ENCODE results near the gene C5orf58. TPM values are rescaled to one million over a fixed set of nuclear protein-coding genes. Genes with fewer than 3 reads are reported as not detected.

Gene C5orf58
- total RNA-seq, 1 donor from 2014 or later = not detected

DNA sequence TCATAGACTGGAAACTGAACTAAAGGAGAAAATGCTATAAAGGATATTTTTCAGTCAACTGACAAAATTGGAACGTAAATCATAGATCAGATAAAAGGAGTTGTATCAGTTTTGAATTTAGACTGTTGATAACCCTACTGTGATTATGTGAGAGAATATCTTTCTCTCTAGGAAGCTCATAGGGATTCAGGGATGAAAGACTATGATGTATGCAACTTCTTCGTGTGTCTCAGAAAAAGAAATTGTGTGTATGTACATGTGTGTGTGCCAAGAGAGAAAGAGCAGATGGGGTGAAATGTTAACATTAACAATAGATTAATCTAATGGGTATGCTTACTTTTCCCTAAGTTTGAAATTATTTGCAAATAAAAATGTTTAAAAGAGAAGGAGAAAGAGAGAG, 30.7 kb upstream of the C5orf58 start:
- Histone ChIP-seq H3K36me3 (no peaks in the 10 kb centered on the region), H3K27ac (no peak overlapping the region), H3K4me1 (no peaks in the 10 kb centered on the region), H3K4me3 (no peak overlapping the region), H3K27me3 (no peaks in the 10 kb centered on the region), H3K9me3 (no peaks in the 10 kb centered on the region)
- DNase-seq (ENCODE audit: extremely low spot score in 2 of 2) = no peak
- intact Hi-C loops (cut with DNase I) = no loop called here
- TF ChIP-seq POLR2A (IDR thresholded peaks at IDR 0.05) (no peak), POLR2AphosphoS5 (IDR thresholded peaks at IDR 0.05; ENCODE audit: insufficient read depth in 1 of 2, low read depth in 1 of 2) (no peak)
- TF ChIP-seq, protein P1, sequence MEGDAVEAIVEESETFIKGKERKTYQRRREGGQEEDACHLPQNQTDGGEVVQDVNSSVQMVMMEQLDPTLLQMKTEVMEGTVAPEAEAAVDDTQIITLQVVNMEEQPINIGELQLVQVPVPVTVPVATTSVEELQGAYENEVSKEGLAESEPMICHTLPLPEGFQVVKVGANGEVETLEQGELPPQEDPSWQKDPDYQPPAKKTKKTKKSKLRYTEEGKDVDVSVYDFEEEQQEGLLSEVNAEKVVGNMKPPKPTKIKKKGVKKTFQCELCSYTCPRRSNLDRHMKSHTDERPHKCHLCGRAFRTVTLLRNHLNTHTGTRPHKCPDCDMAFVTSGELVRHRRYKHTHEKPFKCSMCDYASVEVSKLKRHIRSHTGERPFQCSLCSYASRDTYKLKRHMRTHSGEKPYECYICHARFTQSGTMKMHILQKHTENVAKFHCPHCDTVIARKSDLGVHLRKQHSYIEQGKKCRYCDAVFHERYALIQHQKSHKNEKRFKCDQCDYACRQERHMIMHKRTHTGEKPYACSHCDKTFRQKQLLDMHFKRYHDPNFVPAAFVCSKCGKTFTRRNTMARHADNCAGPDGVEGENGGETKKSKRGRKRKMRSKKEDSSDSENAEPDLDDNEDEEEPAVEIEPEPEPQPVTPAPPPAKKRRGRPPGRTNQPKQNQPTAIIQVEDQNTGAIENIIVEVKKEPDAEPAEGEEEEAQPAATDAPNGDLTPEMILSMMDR (IDR thresholded peaks at IDR 0.05) = no peak

GRCh38 chr5:170204202-170204601, 28.6 kb upstream of the C5orf58 start:
- Histone ChIP-seq H3K27ac (no peak overlapping the region), H3K4me1 (no peaks in the 10 kb centered on the region), H3K9me3 (no peaks in the 10 kb centered on the region), H3K27me3 (no peaks in the 10 kb centered on the region), H3K4me3 (no peak overlapping the region), H3K36me3 (no peaks in the 10 kb centered on the region)
- TF ChIP-seq POLR2AphosphoS5 (IDR thresholded peaks at IDR 0.05; ENCODE audit: insufficient read depth in 1 of 2, low read depth in 1 of 2) = no peak
- TF ChIP-seq POLR2A (IDR thresholded peaks at IDR 0.05) = no peak
- TF ChIP-seq, protein P1 (IDR thresholded peaks at IDR 0.05) = no peak
- intact Hi-C loops (cut with DNase I) = no loop called here
- peak in 1 of 2 donors; percentile 52 for DNase-seq (ENCODE audit: extremely low spot score in 2 of 2)

DNA sequence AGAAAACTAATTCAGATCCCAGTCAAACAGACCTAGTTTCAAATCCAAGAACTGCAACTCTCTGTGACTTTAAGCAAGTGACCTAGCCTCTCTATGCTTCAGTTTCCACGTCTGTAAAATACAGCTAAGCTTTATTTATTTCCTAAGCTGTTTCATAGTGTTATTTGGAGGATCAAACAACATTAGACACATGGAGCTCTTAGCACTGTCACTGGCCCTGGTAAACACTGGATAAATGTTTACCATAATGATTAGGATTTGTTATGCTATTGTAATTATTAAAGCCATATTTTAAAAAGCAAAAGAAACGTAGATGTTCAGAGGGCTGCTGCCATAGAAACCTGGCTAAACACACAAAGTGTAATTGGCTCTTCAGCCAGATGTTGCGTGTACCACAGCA, 26.6 kb upstream of the C5orf58 start:
- no peak for TF ChIP-seq POLR2A (IDR thresholded peaks at IDR 0.05)
- TF ChIP-seq, protein P1 (IDR thresholded peaks at IDR 0.05) = no peak
- TF ChIP-seq POLR2AphosphoS5 (IDR thresholded peaks at IDR 0.05; ENCODE audit: insufficient read depth in 1 of 2, low read depth in 1 of 2) = no peak
- no peak overlapping the region for H3K4me3 ChIP-seq
- no peaks in the 10 kb centered on the region for H3K4me1 ChIP-seq
- no peaks in the 10 kb centered on the region for H3K9me3 ChIP-seq
- H3K27ac ChIP-seq = no peak overlapping the region
- no peak for DNase-seq (ENCODE audit: extremely low spot score in 2 of 2)
- H3K36me3 ChIP-seq = no peaks in the 10 kb centered on the region
- intact Hi-C loops (cut with DNase I) = no loop called here
- no peaks in the 10 kb centered on the region for H3K27me3 ChIP-seq

GRCh38 chr5:170206958-170207357, 25.8 kb upstream of the C5orf58 start:
- no peaks in the 10 kb centered on the region for H3K9me3 ChIP-seq
- no peak overlapping the region for H3K27ac ChIP-seq
- H3K27me3 ChIP-seq = no peaks in the 10 kb centered on the region
- no peaks in the 10 kb centered on the region for H3K36me3 ChIP-seq
- H3K4me1 ChIP-seq = no peaks in the 10 kb centered on the region
- TF ChIP-seq POLR2A (IDR thresholded peaks at IDR 0.05) = no peak
- TF ChIP-seq, protein P1 (IDR thresholded peaks at IDR 0.05) = no peak
- TF ChIP-seq POLR2AphosphoS5 (IDR thresholded peaks at IDR 0.05; ENCODE audit: insufficient read depth in 1 of 2, low read depth in 1 of 2) = no peak
- intact Hi-C loops (cut with DNase I) = no loop called here
- no peak overlapping the region for H3K4me3 ChIP-seq
- no peak for DNase-seq (ENCODE audit: extremely low spot score in 2 of 2)

GRCh38 chr5:170211575-170212334, 21.0 kb upstream of the C5orf58 start:
- Histone ChIP-seq H3K4me1 (no peaks in the 10 kb centered on the region), H3K4me3 (no peak overlapping the region), H3K27me3 (no peaks in the 10 kb centered on the region), H3K27ac (no peak overlapping the region), H3K36me3 (no peaks in the 10 kb centered on the region), H3K9me3 (no peaks in the 10 kb centered on the region)
- intact Hi-C loops (cut with DNase I) = no loop called here
- DNase-seq (ENCODE audit: extremely low spot score in 2 of 2) = no peak
- TF ChIP-seq POLR2AphosphoS5 (IDR thresholded peaks at IDR 0.05; ENCODE audit: insufficient read depth in 1 of 2, low read depth in 1 of 2) (no peak), POLR2A (IDR thresholded peaks at IDR 0.05) (no peak)
- TF ChIP-seq, protein P1 (IDR thresholded peaks at IDR 0.05) = no peak

Measured in vagina (tissue), 2 donors.